ENCODE measurements around the gene FNDC3A.
A peak's percentile ranks its signal among the peaks of the same experiment; 100 is the strongest.
"Not testable (repeated sequence)": the region's sequence is repeated elsewhere in the genome, so short reads cannot be mapped to it uniquely, and the experiment has no call there.

The FNDC3A gene

GRCh38 chr13:49098198-49098597 lies 122.5 kb downstream of the FNDC3A start:
- no peak for DNase-seq

GRCh38 chr13:49098771-49099512 lies 123.2 kb downstream of the FNDC3A start:
- DNase-seq, result no peak

- no peak for DNase-seq
Observed at GRCh38 chr13:49099513-49099877, 123.8 kb downstream of the FNDC3A start.

GRCh38 chr13:49100637-49101570 lies 125.2 kb downstream of the FNDC3A start:
- DNase-seq, result no peak

- DNase-seq, result no peak
Observed at GRCh38 chr13:49108196-49108595, 132.5 kb downstream of the FNDC3A start.

GRCh38 chr13:49110122-49110912 lies 134.6 kb downstream of the FNDC3A start:
- peak; percentile 80 for DNase-seq

- DNase-seq, result no peak
Observed at GRCh38 chr13:49110913-49111170, 135.1 kb downstream of the FNDC3A start.

- no peak for DNase-seq
Observed at GRCh38 chr13:49112782-49113525, 137.2 kb downstream of the FNDC3A start.

- DNase-seq, result no peak
Observed at GRCh38 chr13:49113526-49114286, 138.0 kb downstream of the FNDC3A start.

GRCh38 chr13:49116873-49117272 lies 141.2 kb downstream of the FNDC3A start:
- no peak for DNase-seq

GRCh38 chr13:49118455-49118854 lies 142.7 kb downstream of the FNDC3A start:
- not testable (repeated sequence) for DNase-seq

GRCh38 chr13:49124693-49125304 lies 149.1 kb downstream of the FNDC3A start:
- DNase-seq, result no peak

GRCh38 chr13:49125964-49126524 lies 150.3 kb downstream of the FNDC3A start:
- no peak for DNase-seq

- no peak for DNase-seq
Observed at GRCh38 chr13:49132479-49133002, 156.8 kb downstream of the FNDC3A start.

- no peak for DNase-seq
Observed at GRCh38 chr13:49134305-49134704, 158.6 kb downstream of the FNDC3A start.

GRCh38 chr13:49137138-49137643 lies 161.5 kb downstream of the FNDC3A start:
- DNase-seq, result not testable (repeated sequence)

GRCh38 chr13:49140910-49141611 lies 165.3 kb downstream of the FNDC3A start:
- no peak for DNase-seq

- peak; percentile 28 for DNase-seq
Observed at GRCh38 chr13:49146950-49147355, 171.2 kb downstream of the FNDC3A start.

- no peak for DNase-seq
Observed at GRCh38 chr13:49148405-49148804, 172.7 kb downstream of the FNDC3A start.

All from CD4-positive, alpha-beta T cell treated with Interleukin-17A for 4 hours (primary cell).